Fibroblast of lung (primary cell): ENCODE data around the gene ZCCHC17.

Source experiments
- CTCF ChIP-seq, 2 donors: IDR thresholded peaks in 1 of 2; conservative IDR thresholded peaks in 1 of 2; 1 replicate in 1 of 2; 2 replicates in 1 of 2; pipeline ENCODE4 v1.5.1; 2011 to 2012; ENCODE audit warnings: low read length in 2 of 2, control low read depth in 1 of 2, inconsistent platforms in 1 of 2, low read depth in 1 of 2, mild to moderate bottlenecking in 1 of 2
- EZH2 ChIP-seq: IDR thresholded peaks from 2 replicates; pipeline ENCODE4 v1.5.1; 2012; ENCODE audit warnings: low read length, control low read depth, mild to moderate bottlenecking; ENCODE audit errors: missing control alignments

- TF ChIP-seq CTCF (conservative IDR thresholded peaks at IDR 0.05 in 1 of 2, IDR thresholded peaks at IDR 0.05 in 1 of 2; ENCODE audit: low read depth in 1 of 2, low read length in 2 of 2) (no peak), EZH2 (no peak)
Measured at GRCh38 chr1:31264790-31265386, 31.9 kb upstream of the ZCCHC17 start.
